ENCODE measurements around the gene LMLN.
"Not testable (repeated sequence)": the region's sequence is repeated elsewhere in the genome, so short reads cannot be mapped to it uniquely, and the experiment has no call there.

The LMLN gene

GRCh38 chr3:198027045-198027798 lies 67.2 kb downstream of the LMLN start:
- no peak for DNase-seq

- no peak for DNase-seq
These were observed 67.9 kb downstream of the LMLN start for GRCh38 chr3:198027799-198028390.

GRCh38 chr3:198028718-198029117 lies 68.7 kb downstream of the LMLN start:
- no peak for DNase-seq

GRCh38 chr3:198030125-198030524 lies 70.1 kb downstream of the LMLN start:
- no peak for DNase-seq

GRCh38 chr3:198030726-198031125 lies 70.7 kb downstream of the LMLN start:
- no peak for DNase-seq

- DNase-seq: no peak
These were observed 72.3 kb downstream of the LMLN start for GRCh38 chr3:198032039-198032936.

GRCh38 chr3:198043119-198043518 lies 83.1 kb downstream of the LMLN start:
- no peak for DNase-seq

GRCh38 chr3:198046120-198046857 lies 86.3 kb downstream of the LMLN start:
- no peak for DNase-seq

- DNase-seq: no peak
These were observed 88.4 kb downstream of the LMLN start for GRCh38 chr3:198048445-198048844.

- DNase-seq: no peak
These were observed 91.8 kb downstream of the LMLN start for GRCh38 chr3:198051836-198052235.

GRCh38 chr3:198053462-198053861 lies 93.4 kb downstream of the LMLN start:
- not testable (repeated sequence) for DNase-seq

GRCh38 chr3:198061119-198062067 lies 101.4 kb downstream of the LMLN start:
- no peak for DNase-seq

GRCh38 chr3:198062068-198062465 lies 102.0 kb downstream of the LMLN start:
- no peak for DNase-seq

GRCh38 chr3:198064420-198064819 lies 104.4 kb downstream of the LMLN start:
- DNase-seq: no peak

- no peak for DNase-seq
These were observed 105.9 kb downstream of the LMLN start for GRCh38 chr3:198065897-198066296.

- no peak for DNase-seq
These were observed 107.4 kb downstream of the LMLN start for GRCh38 chr3:198067416-198067815.

- DNase-seq: no peak
These were observed 110.9 kb downstream of the LMLN start for GRCh38 chr3:198070871-198071270.

GRCh38 chr3:198071602-198072287 lies 111.7 kb downstream of the LMLN start:
- DNase-seq: no peak

- no peak for DNase-seq
These were observed 116.8 kb downstream of the LMLN start for GRCh38 chr3:198076722-198077308.

- no peak for DNase-seq
These were observed 119.9 kb downstream of the LMLN start for GRCh38 chr3:198079771-198080520.

All from cortex of kidney (tissue), 1 donor.